Activated CD4-positive, alpha-beta memory T cell treated with anti-CD3 and anti-CD28 coated beads, Interleukin-2, amount 10 ng/mL, durations not matched to agents 7 days and 5 days (primary cell): ENCODE results near the gene GALNT18. TPM values are rescaled to one million over a fixed set of nuclear protein-coding genes. Genes with fewer than 3 reads are reported as not detected.

Experiments
- CTCF ChIA-PET: fragments of 350-600 bp; sonication (Branson Sonifier 250); formaldehyde crosslinking; loops from one replicate; lab custom pipeline; 2021; ENCODE audit warnings: antibody characterized with exemption, inconsistent platforms; lab: Charles Lee
- POLR2A ChIA-PET: fragments of 350-600 bp; sonication (Branson Sonifier 250); formaldehyde crosslinking; loops from one replicate; lab custom pipeline; 2021; ENCODE audit warnings: antibody characterized with exemption; lab: Charles Lee
- DNase-seq: peaks from one replicate; pipeline ENCODE4 v3.0.0-alpha.2; 2020
- H3K27ac Mint-ChIP-seq: one replicate; pipeline ENCODE4 v1.8.0; 2021; ENCODE audit warnings: mild to moderate bottlenecking, mixed read lengths
- H3K27me3 Mint-ChIP-seq: one replicate; pipeline ENCODE4 v1.8.0; 2021; ENCODE audit warnings: mixed read lengths
- H3K36me3 Mint-ChIP-seq: one replicate; pipeline ENCODE4 v1.8.0; 2021; ENCODE audit warnings: low read depth, mixed read lengths
- H3K4me1 Mint-ChIP-seq: one replicate; pipeline ENCODE4 v1.8.0; 2021; ENCODE audit warnings: mixed read lengths
- H3K4me3 Mint-ChIP-seq: one replicate; pipeline ENCODE4 v1.8.0; 2021; ENCODE audit warnings: mild to moderate bottlenecking, mixed read lengths
- H3K9me3 Mint-ChIP-seq: one replicate; pipeline ENCODE4 v1.8.0; 2021; ENCODE audit warnings: mixed read lengths
- total RNA-seq, 2 experiments: library from RNA; stranded (reverse); gene quantifications; one replicate each; pipeline ENCODE4 v1.2.3, GENCODE V29; 2021

The GALNT18 gene
- total RNA-seq, 2 experiments from 2014 or later: 0.60 to 0.93 TPM

DNA sequence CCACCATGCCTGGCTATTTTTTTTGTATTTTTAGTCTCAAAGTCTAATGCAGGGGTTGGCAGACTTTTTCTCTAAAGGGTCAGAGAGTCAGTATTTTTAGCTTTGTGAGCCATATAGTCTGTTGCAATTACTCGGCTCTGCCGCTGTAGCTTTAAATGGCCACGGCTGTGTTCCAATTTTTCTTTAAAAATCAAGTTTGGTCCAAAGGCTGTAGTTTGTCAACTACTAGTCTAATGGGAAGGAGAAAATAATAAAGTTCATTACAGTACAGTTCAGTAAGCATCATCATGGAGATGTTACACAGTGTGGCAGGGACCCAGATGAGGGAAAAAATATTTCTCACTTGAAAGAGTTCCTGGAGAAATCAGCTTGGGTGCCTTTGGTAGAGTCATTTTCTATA lies 376.4 kb downstream of the GALNT18 start:
- no peak overlapping the region for H3K4me3 Mint-ChIP-seq
- no peaks in the 10 kb centered on the region for H3K4me1 Mint-ChIP-seq
- H3K27me3 Mint-ChIP-seq: no peaks in the 10 kb centered on the region
- H3K36me3 Mint-ChIP-seq: peaks cover 3% of the 10 kb centered on the region
- H3K9me3 Mint-ChIP-seq: peaks cover 4% of the 10 kb centered on the region
- no peak for DNase-seq
- ChIA-PET CTCF (no interaction called here), POLR2A (no interaction called here)
- H3K27ac Mint-ChIP-seq: no peak overlapping the region

DNA sequence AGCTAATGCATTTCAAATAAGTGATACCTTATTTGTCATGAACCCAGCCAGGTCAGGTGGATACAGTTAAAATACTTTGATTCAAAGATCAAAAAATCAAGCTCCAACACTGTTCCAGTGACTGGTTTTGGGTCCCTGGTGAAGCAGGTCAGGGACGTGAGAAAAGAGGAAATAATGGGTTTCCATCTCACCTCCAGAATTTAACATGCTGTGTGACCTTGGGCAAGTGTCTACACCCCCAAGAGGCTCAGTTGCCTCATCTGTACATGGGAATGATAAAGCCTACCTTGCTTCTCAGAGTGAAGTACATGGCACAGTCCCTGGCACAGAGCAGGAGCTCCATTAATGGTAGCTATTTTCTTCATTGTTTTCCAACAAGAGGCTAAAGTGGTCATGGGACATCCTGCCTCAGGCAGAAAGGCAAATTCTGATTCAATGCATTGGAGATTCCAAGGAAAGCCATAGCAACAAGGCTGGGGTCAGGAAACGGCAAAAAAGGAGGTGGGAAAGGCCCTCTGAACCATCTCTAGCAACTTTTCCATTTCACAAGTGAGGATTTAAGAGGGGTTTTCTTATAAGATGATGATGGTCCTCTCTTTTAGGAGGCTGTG lies 377.2 kb downstream of the GALNT18 start:
- no peak for DNase-seq
- Mint-ChIP-seq H3K27me3 (no peaks in the 10 kb centered on the region), H3K4me1 (no peaks in the 10 kb centered on the region), H3K36me3 (peaks cover 3% of the 10 kb centered on the region), H3K4me3 (no peak overlapping the region), H3K9me3 (peaks cover 4% of the 10 kb centered on the region), H3K27ac (no peak overlapping the region)
- ChIA-PET CTCF (interaction anchor here (1.1 kb wide), 1 partner anchor 217 kb away, joined by 3 read pairs; no protein-coding TSS in a partner anchor), POLR2A (no interaction called here)

DNA sequence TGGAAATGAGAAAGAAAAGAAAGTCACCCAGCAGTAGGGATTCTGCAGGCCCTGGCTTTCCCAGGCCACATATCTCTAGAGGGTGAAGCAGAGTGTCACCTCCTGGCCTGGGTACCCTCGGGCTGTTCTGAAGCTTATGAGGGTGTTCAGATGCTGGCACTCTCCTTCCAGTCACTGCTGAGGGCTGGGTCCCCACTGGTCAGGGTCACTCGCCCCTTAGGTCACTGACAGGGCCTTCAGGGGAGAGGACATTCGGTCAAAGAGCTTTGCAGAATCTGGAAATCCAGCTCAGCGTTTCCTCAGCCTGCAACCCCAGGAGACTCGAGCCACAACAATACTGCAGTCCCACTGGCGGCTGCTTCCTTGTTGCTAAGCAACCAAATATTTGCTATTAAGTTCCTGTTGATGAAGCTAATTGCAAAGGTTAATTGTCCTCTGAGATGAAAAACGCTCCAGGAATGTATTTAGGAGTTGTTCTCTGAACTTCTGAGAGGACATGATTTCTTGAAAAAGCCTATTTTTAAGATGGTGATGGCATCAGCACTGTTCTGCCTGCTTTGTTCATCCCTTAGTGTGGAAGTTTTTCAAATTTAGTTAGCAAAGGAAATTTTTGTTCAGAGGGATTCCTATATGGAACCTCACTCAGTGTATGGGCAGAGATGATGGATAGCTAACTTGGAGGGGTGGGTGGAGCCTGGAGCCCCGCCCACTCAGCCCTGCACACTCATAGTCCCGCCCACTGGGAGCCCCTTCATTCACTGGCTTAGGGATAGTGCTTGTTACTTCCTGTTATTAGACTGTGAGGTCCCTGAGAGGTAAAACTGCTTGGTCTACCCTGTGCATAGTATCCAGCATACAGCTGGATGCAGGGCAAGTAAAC lies 378.0 kb downstream of the GALNT18 start:
- no peak overlapping the region for H3K4me3 Mint-ChIP-seq
- CTCF ChIA-PET: interaction anchor here (1.1 kb wide), 1 partner anchor 216 kb away, joined by 3 read pairs; no protein-coding TSS in a partner anchor
- no peaks in the 10 kb centered on the region for H3K4me1 Mint-ChIP-seq
- peaks cover 3% of the 10 kb centered on the region for H3K36me3 Mint-ChIP-seq
- no peaks in the 10 kb centered on the region for H3K27me3 Mint-ChIP-seq
- DNase-seq: no peak
- POLR2A ChIA-PET: no interaction called here
- no peak overlapping the region for H3K27ac Mint-ChIP-seq
- H3K9me3 Mint-ChIP-seq: peaks cover 4% of the 10 kb centered on the region

DNA sequence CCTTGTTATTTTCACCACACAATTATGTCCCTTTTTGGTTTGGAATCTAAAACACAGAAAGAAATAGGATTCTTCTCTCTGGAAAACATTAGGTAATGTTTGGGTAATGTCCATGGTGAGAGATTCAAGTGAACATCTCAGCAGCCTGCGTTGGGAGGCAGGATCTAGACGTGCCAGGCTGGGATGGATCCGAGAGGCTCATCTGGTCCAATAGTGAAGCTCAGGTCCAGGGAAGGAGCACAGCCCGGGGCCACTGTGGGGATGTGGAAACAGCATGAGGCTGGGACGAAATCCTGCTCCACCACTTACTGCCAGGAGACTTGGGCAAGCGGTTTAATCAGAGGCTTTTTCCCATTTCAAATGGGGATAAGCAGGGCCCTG lies 378.6 kb downstream of the GALNT18 start:
- Mint-ChIP-seq H3K9me3 (peaks cover 4% of the 10 kb centered on the region), H3K36me3 (peaks cover 3% of the 10 kb centered on the region), H3K4me1 (no peaks in the 10 kb centered on the region), H3K27ac (no peak overlapping the region), H3K27me3 (no peaks in the 10 kb centered on the region), H3K4me3 (no peak overlapping the region)
- no peak for DNase-seq
- POLR2A ChIA-PET: no interaction called here
- CTCF ChIA-PET: no interaction called here

DNA sequence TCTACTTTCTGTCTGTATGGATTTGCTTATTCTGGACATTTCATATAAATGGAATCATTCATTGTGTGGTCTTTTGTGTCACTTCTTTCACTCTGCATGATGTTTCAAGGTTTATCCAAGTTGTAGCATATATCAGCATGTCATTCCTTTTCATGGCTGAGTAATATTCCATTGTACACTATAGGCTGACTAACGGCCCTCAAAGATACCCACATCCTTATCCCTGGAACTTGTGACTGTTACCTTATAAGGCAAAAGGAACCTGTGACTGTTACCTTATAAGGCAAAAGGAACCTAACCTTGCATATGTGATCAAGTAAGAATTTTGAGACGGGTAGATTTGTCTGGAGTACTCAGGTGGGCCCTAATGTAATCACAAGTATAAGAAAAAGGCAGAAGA lies 380.5 kb downstream of the GALNT18 start:
- Mint-ChIP-seq H3K4me1 (no peaks in the 10 kb centered on the region), H3K4me3 (no peak overlapping the region), H3K36me3 (no peaks in the 10 kb centered on the region), H3K27ac (no peak overlapping the region), H3K9me3 (no peaks in the 10 kb centered on the region), H3K27me3 (no peaks in the 10 kb centered on the region)
- CTCF ChIA-PET: interaction anchor here (0.6 kb wide), 1 partner anchor 164 kb away, joined by 5 read pairs; no protein-coding TSS in a partner anchor
- POLR2A ChIA-PET: no interaction called here
- no peak for DNase-seq

DNA sequence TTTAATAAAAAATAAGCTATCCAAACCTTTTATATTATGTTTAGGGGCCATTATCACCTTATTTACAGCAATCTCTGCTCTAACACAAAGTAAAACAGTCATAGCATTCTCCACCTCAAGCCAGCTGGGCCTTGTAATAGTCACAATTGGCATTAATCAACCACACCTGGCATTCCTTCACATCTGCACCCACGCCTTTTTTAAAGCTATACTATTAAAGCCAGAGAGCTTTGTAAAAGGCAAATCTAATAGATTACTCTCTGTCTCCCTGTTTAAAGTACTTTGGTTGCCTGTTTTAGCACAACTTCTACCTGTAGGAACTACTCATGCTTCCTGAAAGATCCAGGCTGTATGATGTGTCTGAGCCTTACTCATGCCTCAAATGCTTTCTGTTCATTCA lies 381.8 kb downstream of the GALNT18 start:
- Mint-ChIP-seq H3K9me3 (no peaks in the 10 kb centered on the region), H3K4me3 (no peak overlapping the region), H3K27me3 (no peaks in the 10 kb centered on the region), H3K4me1 (no peaks in the 10 kb centered on the region), H3K27ac (no peak overlapping the region), H3K36me3 (no peaks in the 10 kb centered on the region)
- no peak for DNase-seq
- ChIA-PET CTCF (no interaction called here), POLR2A (no interaction called here)

DNA sequence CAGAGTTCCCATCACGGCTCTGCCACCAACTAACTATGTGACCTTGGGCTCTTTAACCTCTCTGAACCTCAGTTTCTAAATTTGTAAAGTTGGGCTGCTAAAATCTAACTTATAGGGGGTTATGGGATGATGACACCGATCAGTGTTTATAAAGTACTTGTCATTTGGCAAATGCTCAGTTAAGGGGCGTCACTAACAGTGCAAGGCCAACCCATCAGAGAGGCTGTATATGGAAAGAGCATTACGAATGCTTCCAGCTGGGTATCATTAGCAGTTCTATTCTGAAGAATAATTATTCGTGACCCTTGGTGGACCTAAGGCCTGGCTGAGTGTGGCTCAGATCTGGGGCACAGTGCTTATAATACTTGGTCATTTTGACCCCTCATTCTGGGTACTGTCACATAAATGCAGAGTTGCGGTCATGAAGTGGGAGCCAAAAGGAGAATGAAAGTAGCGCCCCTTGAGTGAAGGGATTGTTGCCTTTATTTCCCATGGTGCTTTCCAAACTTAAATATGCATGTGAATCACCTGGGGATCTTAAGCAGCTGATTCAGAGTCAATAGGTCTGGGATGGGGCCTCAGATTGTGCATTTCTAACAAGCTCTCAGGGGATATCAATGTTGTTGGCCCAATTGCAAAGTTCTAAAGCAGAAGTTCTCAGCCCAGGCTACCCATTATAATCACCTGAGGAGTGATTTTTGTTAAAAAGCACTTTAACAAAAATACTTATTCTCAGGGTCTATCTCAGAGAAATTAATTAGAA lies 384.6 kb downstream of the GALNT18 start:
- no peak for DNase-seq
- H3K27ac Mint-ChIP-seq: no peak overlapping the region
- POLR2A ChIA-PET: no interaction called here
- no peak overlapping the region for H3K4me3 Mint-ChIP-seq
- CTCF ChIA-PET: no interaction called here
- no peaks in the 10 kb centered on the region for H3K4me1 Mint-ChIP-seq
- no peaks in the 10 kb centered on the region for H3K9me3 Mint-ChIP-seq
- no peaks in the 10 kb centered on the region for H3K27me3 Mint-ChIP-seq
- H3K36me3 Mint-ChIP-seq: no peaks in the 10 kb centered on the region

DNA sequence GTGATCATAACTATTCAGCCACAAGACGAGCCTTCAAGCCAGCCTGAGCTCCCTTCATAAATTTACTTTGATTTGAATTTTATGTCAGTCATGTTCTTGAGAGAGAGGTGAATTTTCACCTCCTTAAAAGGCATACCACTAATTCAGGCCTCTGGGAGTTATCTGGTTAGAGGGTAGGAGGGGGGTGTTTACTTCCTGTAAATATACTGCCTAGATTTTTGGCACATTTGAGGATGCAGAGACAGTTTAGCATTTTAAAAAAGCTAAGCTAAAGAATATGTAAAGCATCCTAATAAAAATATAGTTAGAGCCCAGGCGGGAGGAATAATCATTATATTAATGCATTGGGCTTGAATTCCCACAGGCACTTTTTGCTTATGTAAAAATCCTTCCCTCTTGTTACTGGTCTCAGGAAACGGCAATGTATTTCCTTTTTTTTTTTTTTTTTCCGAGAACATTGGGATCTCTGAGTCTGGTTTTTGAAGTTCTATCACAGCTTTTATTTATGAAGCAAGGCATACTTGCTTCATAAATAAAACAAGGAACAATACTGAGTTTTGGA lies 385.2 kb downstream of the GALNT18 start:
- Mint-ChIP-seq H3K27me3 (no peaks in the 10 kb centered on the region), H3K36me3 (no peaks in the 10 kb centered on the region), H3K27ac (no peak overlapping the region), H3K9me3 (no peaks in the 10 kb centered on the region), H3K4me1 (no peaks in the 10 kb centered on the region), H3K4me3 (no peak overlapping the region)
- ChIA-PET CTCF (no interaction called here), POLR2A (no interaction called here)
- DNase-seq: no peak

DNA sequence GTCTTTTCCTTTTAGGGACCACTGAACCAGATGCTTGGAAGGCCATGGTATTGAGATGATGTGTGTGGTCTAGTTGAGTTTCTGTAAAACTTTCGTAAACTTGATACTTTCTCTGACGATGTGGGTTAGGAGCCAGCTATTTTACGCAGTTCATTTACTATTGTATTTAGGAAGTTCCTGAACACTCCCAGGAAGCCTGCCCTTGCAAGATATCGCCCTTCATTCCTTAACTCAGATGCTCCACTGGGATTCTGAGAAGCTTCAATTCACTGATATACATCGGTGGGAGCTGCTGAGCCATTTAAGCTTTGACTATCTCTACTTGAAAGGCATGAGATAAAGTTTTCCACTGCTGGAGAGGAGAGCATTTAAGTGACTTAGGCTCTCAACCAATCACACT lies 390.0 kb downstream of the GALNT18 start:
- Mint-ChIP-seq H3K27ac (no peak overlapping the region), H3K9me3 (no peaks in the 10 kb centered on the region), H3K4me3 (no peak overlapping the region), H3K36me3 (no peaks in the 10 kb centered on the region), H3K4me1 (no peaks in the 10 kb centered on the region), H3K27me3 (no peaks in the 10 kb centered on the region)
- DNase-seq: no peak
- ChIA-PET POLR2A (no interaction called here), CTCF (no interaction called here)

DNA sequence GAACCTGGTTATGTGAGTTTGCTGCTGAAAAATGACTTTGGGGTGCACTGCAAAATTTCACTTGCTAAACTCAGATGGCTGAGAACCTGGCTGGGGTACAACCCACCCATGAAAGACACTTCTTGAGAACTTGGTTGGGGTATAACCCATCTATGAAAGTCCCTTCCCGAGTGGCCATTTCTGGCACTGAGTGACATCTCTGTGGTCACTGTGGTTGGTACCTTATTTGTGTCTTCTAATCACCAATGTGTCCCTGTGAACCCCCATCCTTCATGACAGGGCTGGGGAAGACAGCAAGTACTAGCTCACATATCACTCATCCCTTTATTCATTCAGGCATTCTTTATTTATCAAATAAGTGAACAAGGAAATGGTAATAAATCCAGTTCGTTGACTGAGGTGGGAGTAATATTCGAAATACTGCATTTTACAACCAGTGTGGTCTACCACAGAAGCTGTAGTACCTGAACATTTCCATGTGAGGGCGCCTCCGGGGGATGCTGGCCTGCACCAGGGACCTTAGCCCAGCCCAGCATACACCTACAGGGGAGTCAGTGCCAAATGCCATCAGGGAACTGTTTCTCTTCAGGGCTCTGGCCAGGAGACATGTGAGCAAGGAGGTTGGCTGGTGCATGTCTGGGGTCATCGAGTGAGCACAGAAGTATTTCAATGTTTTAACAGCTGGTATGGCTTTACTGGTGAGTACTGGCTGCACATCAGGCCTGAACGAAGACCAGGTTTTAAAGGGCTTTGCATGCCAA lies 390.8 kb downstream of the GALNT18 start:
- H3K27ac Mint-ChIP-seq: no peak overlapping the region
- no peaks in the 10 kb centered on the region for H3K36me3 Mint-ChIP-seq
- H3K27me3 Mint-ChIP-seq: no peaks in the 10 kb centered on the region
- ChIA-PET CTCF (interaction anchor here (0.5 kb wide), 1 partner anchor 361 kb away, joined by 3 read pairs; no protein-coding TSS in a partner anchor), POLR2A (no interaction called here)
- DNase-seq: peak; percentile 18
- no peak overlapping the region for H3K4me3 Mint-ChIP-seq
- H3K9me3 Mint-ChIP-seq: no peaks in the 10 kb centered on the region
- H3K4me1 Mint-ChIP-seq: no peaks in the 10 kb centered on the region

DNA sequence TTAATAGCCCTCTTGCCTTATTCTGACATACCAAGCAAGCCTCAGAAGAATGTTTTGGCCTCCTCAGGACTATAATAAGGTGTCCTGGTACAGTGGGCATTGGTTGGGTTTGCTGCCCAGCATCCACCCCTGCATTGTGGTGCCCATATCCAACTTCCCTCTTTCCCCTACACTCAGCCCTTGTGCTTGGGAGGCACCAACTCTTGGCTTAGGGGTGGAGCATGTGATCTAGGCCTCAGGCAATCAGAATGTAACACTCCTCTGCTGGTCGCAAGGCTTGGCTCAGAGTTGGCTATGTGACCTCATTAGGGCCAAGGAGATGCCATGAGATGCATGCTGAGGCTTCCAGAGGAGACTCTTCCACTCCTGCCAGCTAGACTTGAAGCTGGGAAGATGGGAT lies 391.7 kb downstream of the GALNT18 start:
- ChIA-PET POLR2A (no interaction called here), CTCF (no interaction called here)
- Mint-ChIP-seq H3K4me3 (no peak overlapping the region), H3K27me3 (no peaks in the 10 kb centered on the region), H3K36me3 (no peaks in the 10 kb centered on the region), H3K27ac (no peak overlapping the region), H3K4me1 (no peaks in the 10 kb centered on the region), H3K9me3 (no peaks in the 10 kb centered on the region)
- DNase-seq: no peak

DNA sequence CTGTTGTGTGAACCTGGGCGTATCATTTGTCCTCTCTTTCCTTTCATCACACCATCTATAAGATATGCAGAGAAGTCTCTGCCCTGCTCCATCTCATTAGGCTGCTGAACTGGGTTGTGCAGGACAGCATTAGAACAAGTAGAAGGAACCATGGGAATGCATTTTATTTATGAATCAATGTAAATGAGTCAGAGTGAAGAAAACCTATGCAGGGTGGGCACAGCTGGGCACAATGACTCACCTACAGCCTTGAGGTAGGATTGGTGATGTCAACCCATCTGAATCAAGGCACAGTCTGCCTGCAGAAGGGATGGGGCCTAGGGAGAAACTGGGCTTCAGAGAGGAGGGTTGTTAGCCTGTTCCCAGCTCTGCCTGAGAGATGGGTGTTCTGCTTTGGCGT lies 392.2 kb downstream of the GALNT18 start:
- H3K4me3 Mint-ChIP-seq: no peak overlapping the region
- H3K4me1 Mint-ChIP-seq: no peaks in the 10 kb centered on the region
- H3K27ac Mint-ChIP-seq: no peak overlapping the region
- H3K27me3 Mint-ChIP-seq: no peaks in the 10 kb centered on the region
- ChIA-PET CTCF (no interaction called here), POLR2A (no interaction called here)
- no peaks in the 10 kb centered on the region for H3K9me3 Mint-ChIP-seq
- no peaks in the 10 kb centered on the region for H3K36me3 Mint-ChIP-seq
- DNase-seq: no peak
